HepG2 (cell line): ENCODE measurements around the gene GTSF1L. TPM values are rescaled to one million over a fixed set of nuclear protein-coding genes. Genes with fewer than 3 reads are reported as not detected.
A peak's percentile ranks its signal among the peaks of the same experiment; 100 is the strongest.

ENCODE experiments used
- AHR ChIP-seq: IDR thresholded peaks from 2 replicates; pipeline ENCODE4 v1.6.1; 2018; ENCODE audit warnings: missing genetic modification reagents, missing compliant biosample characterization
- BORCS8-MEF2B ChIP-seq: sonication (generic); formaldehyde crosslinking; IDR thresholded peaks from 2 replicates; pipeline ENCODE4 v1.8.0; 2022; ENCODE audit warnings: mild to moderate bottlenecking, missing genetic modification reagents
- CHD2 ChIP-seq: IDR thresholded peaks from 2 replicates; pipeline ENCODE4 v1.6.1; 2011; ENCODE audit warnings: low read depth, low read length, improper control_type of control experiment
- ELF3 ChIP-seq: IDR thresholded peaks from 2 replicates; pipeline ENCODE4 v1.6.1; 2016; ENCODE audit warnings: missing genetic modification reagents, missing compliant biosample characterization
- FOXP1 ChIP-seq, 2 experiments: fragments of 450-650 bp in 1 of 2; IDR thresholded peaks; 2 replicates each; pipeline ENCODE4 v1.6.1; 2017 to 2018; ENCODE audit warnings: antibody characterized with exemption in 1 of 2
- IRX3 ChIP-seq: sonication (generic); formaldehyde crosslinking; IDR thresholded peaks from 2 replicates; pipeline ENCODE4 v1.8.1; 2023; ENCODE audit warnings: mild to moderate bottlenecking, low read depth, missing genetic modification reagents, borderline replicate concordance
- ISL2 ChIP-seq: sonication (generic); formaldehyde crosslinking; IDR thresholded peaks from 2 replicates; pipeline ENCODE4 v1.5.0; 2020; ENCODE audit warnings: missing genetic modification reagents
- KDM3A ChIP-seq: IDR thresholded peaks from 2 replicates; pipeline ENCODE4 v1.6.1; 2018; ENCODE audit warnings: low read depth, missing compliant biosample characterization
- MEIS1 ChIP-seq: sonication (generic); formaldehyde crosslinking; IDR thresholded peaks from 2 replicates; pipeline ENCODE4 v1.9.0; 2021; ENCODE audit warnings: mild to moderate bottlenecking, missing genetic modification reagents, moderate library complexity, borderline replicate concordance
- MYNN ChIP-seq: sonication (generic); formaldehyde crosslinking; IDR thresholded peaks from 2 replicates; pipeline ENCODE4 v1.4.0; 2020; ENCODE audit warnings: mild to moderate bottlenecking, low read depth, missing genetic modification reagents
- RFX1 ChIP-seq: fragments of 450-650 bp; IDR thresholded peaks from 2 replicates; pipeline ENCODE4 v1.6.1; 2017
- SOX13 ChIP-seq, 3 experiments: fragments of 450-650 bp in 1 of 3; sonication (generic) in 1 of 3; formaldehyde crosslinking in 1 of 3; IDR thresholded peaks in 2 of 3; conservative IDR thresholded peaks in 1 of 3; 2 replicates each; pipeline versions ENCODE4 v1.5.0 to v1.6.1; 2016 to 2020; ENCODE audit warnings: antibody characterized with exemption in 1 of 3, mild to moderate bottlenecking in 1 of 3, missing compliant biosample characterization in 1 of 3, missing genetic modification reagents in 1 of 3, moderate library complexity in 1 of 3
- TCF7 ChIP-seq: sonication (generic); IDR thresholded peaks from 2 replicates; pipeline ENCODE4 v1.6.1; 2016; ENCODE audit warnings: antibody characterized with exemption, low read depth
- TGIF2 ChIP-seq: IDR thresholded peaks from 2 replicates; pipeline ENCODE4 v1.6.1; 2016; ENCODE audit warnings: control low read depth, missing compliant biosample characterization
- ZNF34 ChIP-seq: sonication (generic); formaldehyde crosslinking; IDR thresholded peaks from 2 replicates; pipeline ENCODE4 v1.4.0; 2020; ENCODE audit warnings: mild to moderate bottlenecking, missing genetic modification reagents, borderline replicate concordance
- ZNF468 ChIP-seq: sonication (generic); formaldehyde crosslinking; IDR thresholded peaks from 2 replicates; pipeline ENCODE4 v1.8.0; 2022; ENCODE audit warnings: mild to moderate bottlenecking, moderate library complexity, missing genetic modification reagents
- ZNF484 ChIP-seq: sonication (generic); formaldehyde crosslinking; IDR thresholded peaks from 2 replicates; pipeline ENCODE4 v1.5.1; 2020; ENCODE audit warnings: mild to moderate bottlenecking, low read depth, missing genetic modification reagents, borderline replicate concordance
- ZNF546 ChIP-seq: sonication (generic); formaldehyde crosslinking; conservative IDR thresholded peaks from 2 replicates; pipeline ENCODE4 v1.8.1; 2023; ENCODE audit warnings: mild to moderate bottlenecking, missing genetic modification reagents
- ZNF724P ChIP-seq: sonication (generic); formaldehyde crosslinking; IDR thresholded peaks from 2 replicates; pipeline ENCODE4 v1.8.0; 2022; ENCODE audit warnings: missing genetic modification reagents, borderline replicate concordance
- ZNF75D ChIP-seq: sonication (generic); formaldehyde crosslinking; IDR thresholded peaks from 2 replicates; pipeline ENCODE4 v1.8.1; 2023; ENCODE audit warnings: missing genetic modification reagents, mild to moderate bottlenecking, borderline replicate concordance
- polyA plus RNA-seq, 8 experiments: library from polyadenylated mRNA; depleted of rRNA in 3 of 8; stranded (reverse) in 7 of 8; unstranded in 1 of 8; fragments of >200 nt; fragmentation: Illumina TruSeq in 4 of 8; extraction: Trizol in 4 of 8; gene quantifications; 2 replicates each; pipeline versions ENCODE4 v1.2.1 to v1.2.3, GENCODE V29; 2011 to 2016; ENCODE audit warnings: low read depth in 4 of 8, missing spikeins in 1 of 8, mixed read lengths in 1 of 8; ENCODE audit not compliant: insufficient read depth in 1 of 8
- total RNA-seq, 5 experiments: library from RNA; depleted of rRNA; stranded (reverse); fragments of >200 nt; fragmentation: Illumina TruSeq; extraction: Trizol; gene quantifications; 2 replicates each; pipeline ENCODE4 v1.2.3, GENCODE V29; 2016; ENCODE audit warnings: low read depth in 1 of 5
- TF ChIP-seq, protein P1 (sequence below): sonication (generic); formaldehyde crosslinking; IDR thresholded peaks from 2 replicates; pipeline ENCODE4 v1.4.0; 2020; ENCODE audit warnings: missing genetic modification reagents
- TF ChIP-seq, protein P2 (sequence below): sonication (generic); formaldehyde crosslinking; IDR thresholded peaks from 2 replicates; pipeline ENCODE4 v1.8.0; 2022; ENCODE audit warnings: missing genetic modification reagents, low read depth, mild to moderate bottlenecking, borderline replicate concordance
- TF ChIP-seq, protein P3 (sequence below): IDR thresholded peaks from 2 replicates; pipeline ENCODE4 v1.6.1; 2016; ENCODE audit warnings: missing compliant biosample characterization, missing genetic modification reagents, borderline replicate concordance
- TF ChIP-seq, protein P4 (sequence below), 2 experiments: sonication (generic) in 1 of 2; formaldehyde crosslinking in 1 of 2; IDR thresholded peaks; 2 replicates each; pipeline versions ENCODE4 v1.4.0 to v1.6.1; 2018 to 2020; ENCODE audit warnings: missing genetic modification reagents in 2 of 2, borderline replicate concordance in 1 of 2, low read depth in 1 of 2, mild to moderate bottlenecking in 1 of 2, missing biosample characterization in 1 of 2

GTSF1L gene
- total and polyA plus RNA-seq, 2 of the 13 experiments (the other 11 are each of a cell fraction or from before 2014, with no cell fraction given), result not detected

DNA sequence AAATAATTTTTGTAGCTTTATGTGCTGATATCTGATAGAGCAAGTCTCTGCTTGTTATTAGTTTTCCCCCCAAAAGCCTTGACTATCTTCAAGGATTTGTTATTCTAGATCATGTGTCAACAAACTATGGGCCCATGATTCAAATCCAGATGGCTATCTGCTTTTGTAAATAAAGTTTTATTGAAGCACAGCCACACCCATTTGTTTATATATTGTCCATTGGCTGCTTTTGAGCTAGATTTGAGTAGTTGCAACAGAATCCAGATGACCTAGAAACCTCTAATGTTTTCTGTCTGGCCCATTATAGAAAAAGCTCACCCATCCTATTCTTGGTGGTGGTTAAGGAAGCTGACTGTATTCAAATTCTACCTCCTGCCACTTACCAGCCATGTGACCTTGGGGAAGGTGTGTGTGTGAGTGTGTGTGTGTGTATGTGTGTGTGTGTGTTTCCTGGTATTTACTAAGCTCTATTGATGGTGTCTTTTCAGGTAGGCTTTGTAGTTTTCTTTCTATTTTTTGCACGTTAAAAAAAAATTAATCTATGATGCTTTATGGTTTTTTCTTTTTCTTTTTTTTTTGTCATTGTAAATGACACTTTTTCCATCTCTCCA lies 1.3 kb upstream of the GTSF1L start (continued):
- TF ChIP-seq ZNF75D (CRISPR knock-in tag), result no peak
- no peak for TF ChIP-seq ZNF724P (CRISPR knock-in tag)
- no peak for TF ChIP-seq SOX13 (IDR thresholded peaks at IDR 0.05)
- TF ChIP-seq SOX13 (CRISPR knock-in tag; conservative IDR thresholded peaks at IDR 0.05 in 1 of 2, IDR thresholded peaks at IDR 0.05 in 1 of 2), result no peak
- TF ChIP-seq, protein P1, sequence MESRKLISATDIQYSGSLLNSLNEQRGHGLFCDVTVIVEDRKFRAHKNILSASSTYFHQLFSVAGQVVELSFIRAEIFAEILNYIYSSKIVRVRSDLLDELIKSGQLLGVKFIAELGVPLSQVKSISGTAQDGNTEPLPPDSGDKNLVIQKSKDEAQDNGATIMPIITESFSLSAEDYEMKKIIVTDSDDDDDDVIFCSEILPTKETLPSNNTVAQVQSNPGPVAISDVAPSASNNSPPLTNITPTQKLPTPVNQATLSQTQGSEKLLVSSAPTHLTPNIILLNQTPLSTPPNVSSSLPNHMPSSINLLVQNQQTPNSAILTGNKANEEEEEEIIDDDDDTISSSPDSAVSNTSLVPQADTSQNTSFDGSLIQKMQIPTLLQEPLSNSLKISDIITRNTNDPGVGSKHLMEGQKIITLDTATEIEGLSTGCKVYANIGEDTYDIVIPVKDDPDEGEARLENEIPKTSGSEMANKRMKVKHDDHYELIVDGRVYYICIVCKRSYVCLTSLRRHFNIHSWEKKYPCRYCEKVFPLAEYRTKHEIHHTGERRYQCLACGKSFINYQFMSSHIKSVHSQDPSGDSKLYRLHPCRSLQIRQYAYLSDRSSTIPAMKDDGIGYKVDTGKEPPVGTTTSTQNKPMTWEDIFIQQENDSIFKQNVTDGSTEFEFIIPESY (CRISPR knock-in tag), result no peak
- TF ChIP-seq, protein P2, sequence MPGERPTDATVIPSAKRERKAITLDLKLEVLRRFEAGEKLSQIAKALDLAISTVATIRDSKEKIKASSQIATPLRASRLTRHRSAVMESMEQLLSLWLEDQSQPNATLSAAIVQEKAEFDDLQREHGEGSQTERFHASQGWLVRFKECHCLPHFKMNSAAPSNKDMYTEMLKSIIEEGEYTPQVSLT (CRISPR knock-in tag), result no peak
- TF ChIP-seq ZNF546 (CRISPR knock-in tag), result no peak
- TF ChIP-seq IRX3 (CRISPR knock-in tag), result no peak
- TF ChIP-seq FOXP1 (IDR thresholded peaks at IDR 0.05), result no peak
- TF ChIP-seq FOXP1 (CRISPR knock-in tag; IDR thresholded peaks at IDR 0.05), result peak; percentile 36; the same call in 1 of the 2 replicates
- no peak for TF ChIP-seq ELF3 (CRISPR knock-in tag)
- TF ChIP-seq MYNN (CRISPR knock-in tag), result no peak
- TF ChIP-seq KDM3A (CRISPR knock-in tag), result no peak
- TF ChIP-seq ZNF468 (CRISPR knock-in tag), result no peak
- no peak for TF ChIP-seq ZNF484
- TF ChIP-seq, protein P3, sequence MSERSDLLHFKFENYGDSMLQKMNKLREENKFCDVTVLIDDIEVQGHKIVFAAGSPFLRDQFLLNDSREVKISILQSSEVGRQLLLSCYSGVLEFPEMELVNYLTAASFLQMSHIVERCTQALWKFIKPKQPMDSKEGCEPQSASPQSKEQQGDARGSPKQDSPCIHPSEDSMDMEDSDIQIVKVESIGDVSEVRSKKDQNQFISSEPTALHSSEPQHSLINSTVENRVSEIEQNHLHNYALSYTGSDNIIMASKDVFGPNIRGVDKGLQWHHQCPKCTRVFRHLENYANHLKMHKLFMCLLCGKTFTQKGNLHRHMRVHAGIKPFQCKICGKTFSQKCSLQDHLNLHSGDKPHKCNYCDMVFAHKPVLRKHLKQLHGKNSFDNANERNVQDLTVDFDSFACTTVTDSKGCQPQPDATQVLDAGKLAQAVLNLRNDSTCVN (CRISPR knock-in tag), result peak; percentile 94
- no peak for TF ChIP-seq ZNF34
- TF ChIP-seq ISL2, result no peak
- TF ChIP-seq BORCS8-MEF2B (CRISPR knock-in tag), result no peak
- peak; percentile 50; the same call in 1 of the 2 replicates for TF ChIP-seq TCF7
- no peak for TF ChIP-seq AHR (CRISPR knock-in tag)
- TF ChIP-seq, protein P4, sequence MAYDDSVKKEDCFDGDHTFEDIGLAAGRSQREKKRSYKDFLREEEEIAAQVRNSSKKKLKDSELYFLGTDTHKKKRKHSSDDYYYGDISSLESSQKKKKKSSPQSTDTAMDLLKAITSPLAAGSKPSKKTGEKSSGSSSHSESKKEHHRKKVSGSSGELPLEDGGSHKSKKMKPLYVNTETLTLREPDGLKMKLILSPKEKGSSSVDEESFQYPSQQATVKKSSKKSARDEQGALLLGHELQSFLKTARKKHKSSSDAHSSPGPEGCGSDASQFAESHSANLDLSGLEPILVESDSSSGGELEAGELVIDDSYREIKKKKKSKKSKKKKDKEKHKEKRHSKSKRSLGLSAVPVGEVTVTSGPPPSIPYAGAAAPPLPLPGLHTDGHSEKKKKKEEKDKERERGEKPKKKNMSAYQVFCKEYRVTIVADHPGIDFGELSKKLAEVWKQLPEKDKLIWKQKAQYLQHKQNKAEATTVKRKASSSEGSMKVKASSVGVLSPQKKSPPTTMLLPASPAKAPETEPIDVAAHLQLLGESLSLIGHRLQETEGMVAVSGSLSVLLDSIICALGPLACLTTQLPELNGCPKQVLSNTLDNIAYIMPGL (CRISPR knock-in tag; IDR thresholded peaks at IDR 0.05; ENCODE audit: borderline replicate concordance in 1 of 2, low read depth in 1 of 2), result no peak
- TF ChIP-seq CHD2, result no peak
- no peak for TF ChIP-seq TGIF2 (CRISPR knock-in tag)
- TF ChIP-seq MEIS1 (CRISPR knock-in tag), result no peak
- no peak for TF ChIP-seq RFX1
